HL-60 (cell line): Measurements from ENCODE around the gene MEIS1.

Source experiments
- POLR2AphosphoS5 ChIP-seq: IDR thresholded peaks from 2 replicates; pipeline ENCODE4 v1.6.1; 2012; ENCODE audit warnings: low read depth
- SPI1 ChIP-seq: IDR thresholded peaks from 2 replicates; pipeline ENCODE4 v1.6.1; 2012; ENCODE audit warnings: low read depth, mild to moderate bottlenecking, borderline replicate concordance
- TF ChIP-seq, protein P1 (sequence below): IDR thresholded peaks from one replicate; pipeline ENCODE4 v1.5.1; 2011; ENCODE audit warnings: low read length, control low read depth, inconsistent platforms; ENCODE audit not compliant: insufficient read depth
- TF ChIP-seq, protein P2 (sequence below): IDR thresholded peaks from 2 replicates; pipeline ENCODE4 v1.6.1; 2012; ENCODE audit warnings: low read depth; ENCODE audit not compliant: insufficient replicate concordance

DNA sequence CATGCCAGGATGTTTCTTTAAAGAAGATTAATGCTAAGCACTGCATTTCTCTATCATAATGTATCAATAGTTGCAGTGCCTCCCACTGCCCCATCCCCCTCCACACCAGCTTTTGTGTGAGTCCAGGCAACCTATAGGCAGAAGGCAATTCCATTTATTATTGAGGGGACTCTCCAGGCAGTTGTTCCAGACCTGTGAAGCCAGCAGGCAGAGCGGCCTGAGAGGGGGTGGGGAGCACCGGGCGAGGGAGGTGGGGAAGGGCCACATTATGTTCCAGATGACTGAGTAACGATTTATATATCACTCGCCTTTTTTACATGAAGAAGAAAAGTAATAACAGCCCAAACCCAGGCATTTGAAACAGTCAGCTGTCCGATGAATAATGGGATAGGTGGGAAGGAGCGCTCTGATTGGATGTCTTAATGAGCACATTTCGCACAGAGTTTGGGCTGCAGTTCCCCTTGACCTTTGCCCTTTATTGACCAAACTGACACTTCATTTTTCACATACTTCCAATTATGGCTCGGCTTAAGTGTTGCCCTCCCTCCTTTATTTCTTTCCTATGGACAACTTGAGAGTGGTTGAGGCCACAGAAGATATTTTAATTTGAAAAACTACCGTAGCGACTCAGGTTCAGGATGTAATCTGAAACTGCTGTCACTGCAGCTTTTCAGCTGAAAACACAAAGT is 34.4 kb downstream of the MEIS1 start:
- TF ChIP-seq, protein P1, sequence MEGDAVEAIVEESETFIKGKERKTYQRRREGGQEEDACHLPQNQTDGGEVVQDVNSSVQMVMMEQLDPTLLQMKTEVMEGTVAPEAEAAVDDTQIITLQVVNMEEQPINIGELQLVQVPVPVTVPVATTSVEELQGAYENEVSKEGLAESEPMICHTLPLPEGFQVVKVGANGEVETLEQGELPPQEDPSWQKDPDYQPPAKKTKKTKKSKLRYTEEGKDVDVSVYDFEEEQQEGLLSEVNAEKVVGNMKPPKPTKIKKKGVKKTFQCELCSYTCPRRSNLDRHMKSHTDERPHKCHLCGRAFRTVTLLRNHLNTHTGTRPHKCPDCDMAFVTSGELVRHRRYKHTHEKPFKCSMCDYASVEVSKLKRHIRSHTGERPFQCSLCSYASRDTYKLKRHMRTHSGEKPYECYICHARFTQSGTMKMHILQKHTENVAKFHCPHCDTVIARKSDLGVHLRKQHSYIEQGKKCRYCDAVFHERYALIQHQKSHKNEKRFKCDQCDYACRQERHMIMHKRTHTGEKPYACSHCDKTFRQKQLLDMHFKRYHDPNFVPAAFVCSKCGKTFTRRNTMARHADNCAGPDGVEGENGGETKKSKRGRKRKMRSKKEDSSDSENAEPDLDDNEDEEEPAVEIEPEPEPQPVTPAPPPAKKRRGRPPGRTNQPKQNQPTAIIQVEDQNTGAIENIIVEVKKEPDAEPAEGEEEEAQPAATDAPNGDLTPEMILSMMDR, result no peak
- TF ChIP-seq, protein P2, sequence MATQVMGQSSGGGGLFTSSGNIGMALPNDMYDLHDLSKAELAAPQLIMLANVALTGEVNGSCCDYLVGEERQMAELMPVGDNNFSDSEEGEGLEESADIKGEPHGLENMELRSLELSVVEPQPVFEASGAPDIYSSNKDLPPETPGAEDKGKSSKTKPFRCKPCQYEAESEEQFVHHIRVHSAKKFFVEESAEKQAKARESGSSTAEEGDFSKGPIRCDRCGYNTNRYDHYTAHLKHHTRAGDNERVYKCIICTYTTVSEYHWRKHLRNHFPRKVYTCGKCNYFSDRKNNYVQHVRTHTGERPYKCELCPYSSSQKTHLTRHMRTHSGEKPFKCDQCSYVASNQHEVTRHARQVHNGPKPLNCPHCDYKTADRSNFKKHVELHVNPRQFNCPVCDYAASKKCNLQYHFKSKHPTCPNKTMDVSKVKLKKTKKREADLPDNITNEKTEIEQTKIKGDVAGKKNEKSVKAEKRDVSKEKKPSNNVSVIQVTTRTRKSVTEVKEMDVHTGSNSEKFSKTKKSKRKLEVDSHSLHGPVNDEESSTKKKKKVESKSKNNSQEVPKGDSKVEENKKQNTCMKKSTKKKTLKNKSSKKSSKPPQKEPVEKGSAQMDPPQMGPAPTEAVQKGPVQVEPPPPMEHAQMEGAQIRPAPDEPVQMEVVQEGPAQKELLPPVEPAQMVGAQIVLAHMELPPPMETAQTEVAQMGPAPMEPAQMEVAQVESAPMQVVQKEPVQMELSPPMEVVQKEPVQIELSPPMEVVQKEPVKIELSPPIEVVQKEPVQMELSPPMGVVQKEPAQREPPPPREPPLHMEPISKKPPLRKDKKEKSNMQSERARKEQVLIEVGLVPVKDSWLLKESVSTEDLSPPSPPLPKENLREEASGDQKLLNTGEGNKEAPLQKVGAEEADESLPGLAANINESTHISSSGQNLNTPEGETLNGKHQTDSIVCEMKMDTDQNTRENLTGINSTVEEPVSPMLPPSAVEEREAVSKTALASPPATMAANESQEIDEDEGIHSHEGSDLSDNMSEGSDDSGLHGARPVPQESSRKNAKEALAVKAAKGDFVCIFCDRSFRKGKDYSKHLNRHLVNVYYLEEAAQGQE, result no peak
- no peak for TF ChIP-seq SPI1
- TF ChIP-seq POLR2AphosphoS5, result no peak
